M059J (cell line): ENCODE data around the gene ADGRV1. TPM values are rescaled to one million over a fixed set of nuclear protein-coding genes. Genes with fewer than 3 reads are reported as not detected.
"Not testable (repeated sequence)": the region's sequence is repeated elsewhere in the genome, so short reads cannot be mapped to it uniquely, and the experiment has no call there.

Source experiments
- DNase-seq: peaks from one replicate; pipeline ENCODE4 v3.0.0-alpha.2; 2012; ENCODE audit warnings: low read depth
- total RNA-seq: library from RNA; depleted of rRNA; stranded (reverse); fragments of >200 nt; shearing (Covaris generic); gene quantifications from 2 replicates; pipeline ENCODE4 v1.2.3, GENCODE V29; 2014

ADGRV1 gene
- total RNA-seq, 1 experiment from 2014 or later, result 0.47 TPM

DNA sequence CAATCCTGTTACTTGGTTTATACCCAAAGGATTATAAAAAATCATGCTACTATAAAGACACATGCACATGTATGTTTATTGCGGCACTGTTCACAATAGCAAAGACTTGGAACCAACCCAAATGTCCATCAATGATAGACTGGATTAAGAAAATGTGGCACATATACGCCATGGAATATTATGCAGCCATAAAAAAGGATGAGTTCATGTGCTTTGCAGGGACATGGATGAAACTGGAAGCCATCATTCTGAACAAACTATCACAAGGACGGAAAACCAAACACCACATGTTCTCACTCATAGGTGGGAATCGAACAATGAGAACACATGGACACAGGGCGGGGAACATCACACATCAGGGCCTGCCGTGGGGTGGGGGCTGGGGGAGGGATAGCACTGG lies 34.5 kb downstream of the ADGRV1 start:
- DNase-seq, result not testable (repeated sequence)

DNA sequence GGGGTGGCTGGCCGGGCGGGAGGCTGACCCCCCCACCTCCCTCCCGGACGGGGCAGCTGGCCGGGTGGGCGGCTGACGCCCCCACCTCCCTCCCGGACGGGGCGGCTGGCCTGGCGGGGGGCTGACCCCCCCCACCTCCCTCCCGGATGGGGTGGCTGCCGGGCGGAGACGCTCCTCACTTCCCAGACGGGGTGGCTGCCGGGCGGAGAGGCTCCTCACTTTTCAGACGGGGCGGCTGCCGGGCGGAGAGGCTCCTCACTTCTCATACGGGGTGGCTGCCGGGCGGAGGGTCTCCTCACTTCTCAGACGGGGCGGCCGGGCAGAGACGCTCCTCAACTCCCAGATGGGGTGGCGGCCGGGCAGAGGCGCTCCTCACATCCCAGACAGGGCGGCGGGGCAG lies 37.2 kb downstream of the ADGRV1 start:
- not testable (repeated sequence) for DNase-seq

DNA sequence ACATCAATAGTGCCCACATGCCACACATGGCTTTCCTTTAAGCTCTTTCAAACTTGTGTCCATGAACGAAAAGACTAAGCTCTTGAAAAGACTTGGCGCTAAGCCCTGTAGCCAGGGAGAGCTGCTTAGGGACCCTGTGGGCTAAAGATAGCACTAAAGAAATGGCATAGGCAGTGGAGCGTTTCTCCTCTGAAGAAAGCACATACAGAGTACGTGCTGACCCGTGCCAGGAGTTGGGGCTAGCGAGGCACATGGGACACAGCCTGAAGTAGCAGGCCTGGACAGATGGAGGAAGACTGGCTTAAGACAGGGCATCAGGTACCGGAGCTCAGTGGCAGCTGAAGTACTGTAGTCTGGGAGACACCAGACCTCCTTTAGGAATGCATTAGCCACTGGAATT lies 39.7 kb downstream of the ADGRV1 start:
- DNase-seq, result no peak

DNA sequence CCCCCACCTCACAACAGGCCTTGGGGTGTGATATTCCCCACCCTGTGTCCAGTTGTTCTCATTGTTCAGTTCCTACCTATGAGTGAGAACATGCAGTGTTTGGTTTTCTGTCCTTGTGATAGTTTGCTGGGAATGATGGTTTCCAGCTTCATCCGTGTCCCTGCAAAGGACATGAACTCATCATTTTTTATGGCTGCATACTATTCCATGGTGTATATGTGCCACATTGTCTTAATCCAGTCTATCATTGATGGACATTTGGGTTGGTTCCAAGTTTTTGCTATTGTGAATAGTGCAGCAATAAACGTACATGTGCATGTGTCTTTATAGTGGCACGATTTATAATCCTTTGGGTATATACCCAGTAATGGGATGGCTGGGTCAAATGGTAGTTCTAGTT lies 41.7 kb downstream of the ADGRV1 start:
- not testable (repeated sequence) for DNase-seq

DNA sequence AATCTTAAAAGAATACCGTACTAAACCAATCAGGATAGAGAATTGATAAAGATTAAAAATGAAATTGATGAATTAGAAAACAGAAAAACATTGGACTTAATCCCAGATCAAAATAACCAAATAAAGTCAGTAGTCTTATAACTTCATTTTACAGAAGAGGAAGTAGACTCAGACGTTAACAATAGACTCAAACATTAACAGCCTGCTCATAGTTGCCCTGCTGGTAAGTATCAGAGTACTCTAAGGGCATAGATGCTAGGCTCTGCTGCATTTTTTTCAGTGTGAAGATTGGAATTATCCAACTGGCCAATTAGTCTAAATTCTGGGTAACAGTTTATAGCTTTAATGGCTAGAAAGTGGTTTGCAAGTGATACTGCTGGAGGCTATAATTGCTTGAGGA lies 42.9 kb downstream of the ADGRV1 start:
- DNase-seq, result no peak

DNA sequence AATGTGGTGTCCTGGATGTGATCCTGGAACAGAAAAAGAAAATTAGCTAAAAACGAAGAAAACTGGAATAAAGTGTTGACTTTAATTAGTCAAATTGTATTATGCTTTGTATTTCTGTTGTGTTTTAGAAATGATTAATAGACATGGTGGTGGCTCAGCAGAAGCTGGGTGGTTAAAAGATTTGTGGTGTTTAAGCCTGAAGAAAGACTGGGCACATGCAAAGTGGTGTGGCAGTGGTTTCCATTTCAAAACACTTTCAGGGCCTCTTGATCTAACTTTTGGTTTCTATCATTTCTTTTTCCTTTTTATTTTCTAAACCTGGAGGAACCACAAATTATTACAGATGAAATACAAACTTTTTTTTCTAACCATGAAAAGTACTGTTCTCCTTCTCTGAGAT lies 44.1 kb downstream of the ADGRV1 start:
- no peak for DNase-seq

DNA sequence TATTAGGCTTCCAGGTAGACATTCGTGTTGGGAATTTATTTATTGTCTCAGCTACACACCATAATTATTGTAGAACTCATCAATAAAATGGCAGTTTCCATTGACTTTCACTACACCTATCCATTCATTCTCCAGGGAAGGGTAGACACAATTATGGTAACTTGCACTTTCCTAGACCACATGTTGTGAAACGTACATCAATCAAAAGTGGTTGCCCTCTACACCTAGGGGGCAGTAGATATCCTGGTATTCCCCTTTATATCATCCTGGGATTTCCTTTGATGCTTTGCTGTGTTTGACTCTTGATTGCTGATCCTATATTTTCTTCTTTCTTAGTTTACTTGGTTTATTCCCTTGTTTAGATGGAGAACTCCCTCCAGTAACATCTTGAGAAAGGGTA lies 47.9 kb downstream of the ADGRV1 start:
- no peak for DNase-seq

DNA sequence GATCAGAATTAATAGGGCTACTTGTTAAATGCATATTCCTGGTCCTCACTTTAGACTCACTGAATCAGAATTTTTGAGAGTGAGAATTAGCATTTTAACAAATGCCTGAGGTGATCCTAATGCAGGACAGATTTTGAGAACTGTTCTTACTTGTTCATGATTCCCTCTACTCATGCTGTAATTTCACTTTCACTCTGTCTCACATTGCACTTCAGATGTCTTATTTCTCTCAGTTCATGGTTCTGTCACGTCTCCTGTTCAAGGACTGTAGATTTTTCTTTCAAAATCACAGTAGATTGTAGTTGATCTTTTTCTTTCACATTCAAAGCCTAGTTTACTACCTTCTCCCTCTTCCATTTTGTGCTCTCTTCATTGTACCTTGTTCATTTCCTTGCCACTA lies 54.3 kb downstream of the ADGRV1 start:
- DNase-seq, result no peak

DNA sequence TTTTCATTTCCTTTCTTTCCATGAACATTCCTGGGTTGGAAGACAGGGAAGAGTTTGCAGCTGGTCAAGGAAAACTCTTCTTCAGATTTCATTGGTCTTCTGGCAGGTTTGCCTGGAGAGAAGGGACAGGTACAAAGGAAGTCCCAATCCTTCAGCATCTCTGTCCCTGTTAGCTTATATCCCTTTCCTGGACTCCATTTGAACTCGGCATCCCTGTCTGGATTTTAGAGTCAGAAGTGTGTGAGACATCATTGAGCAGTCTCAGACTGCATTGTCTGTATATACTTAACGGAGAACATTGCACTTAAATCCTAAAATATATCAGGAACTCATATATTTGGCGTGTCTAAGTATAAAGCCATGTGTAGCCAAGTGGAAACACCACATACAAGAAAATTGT lies 54.9 kb downstream of the ADGRV1 start:
- no peak for DNase-seq

DNA sequence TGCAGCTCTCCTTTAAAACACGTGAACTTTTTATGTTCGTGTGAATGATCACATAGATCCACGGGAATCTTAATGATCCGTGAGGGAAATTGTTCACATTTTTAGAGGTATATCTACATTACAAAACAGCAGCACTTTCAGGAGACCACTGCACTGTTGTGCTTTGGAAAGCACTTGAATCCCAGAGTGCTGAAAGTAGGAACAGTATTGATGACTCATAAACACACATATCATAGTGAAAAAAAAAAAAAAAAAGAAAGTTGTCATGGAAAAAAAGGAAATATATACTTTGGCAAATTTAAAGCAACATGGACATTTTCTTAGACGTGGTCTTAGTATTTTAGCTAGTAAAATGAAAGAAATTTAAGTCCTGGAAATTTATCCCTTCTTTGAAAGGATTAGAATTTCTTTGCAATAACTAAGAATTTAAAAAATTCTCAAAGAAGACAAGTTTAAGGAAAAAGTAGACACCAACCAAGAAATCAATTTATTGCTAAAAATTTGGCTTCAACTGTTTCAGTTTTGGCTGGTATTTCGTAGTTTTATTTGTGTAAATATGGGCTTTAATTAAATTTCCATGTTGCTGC lies 55.4 kb downstream of the ADGRV1 start:
- DNase-seq, result no peak

DNA sequence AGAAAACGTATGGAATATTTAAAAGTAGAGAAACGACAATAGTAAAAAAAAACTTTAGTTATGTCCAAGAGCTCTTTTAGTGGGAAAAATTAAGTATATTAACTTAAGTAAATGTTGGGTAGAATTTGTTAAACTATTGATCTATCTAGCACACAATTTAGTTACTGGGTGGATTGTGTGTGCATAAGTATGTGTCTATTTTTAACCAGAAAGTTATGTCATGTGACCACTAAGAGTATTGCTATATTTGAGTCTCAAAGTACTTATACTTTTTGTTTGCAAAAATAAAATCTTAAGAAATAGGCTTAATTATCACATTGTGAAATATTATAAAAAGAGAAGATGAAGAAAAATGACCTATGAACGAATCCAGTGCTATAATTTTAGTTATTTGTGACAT lies 56.8 kb downstream of the ADGRV1 start:
- DNase-seq, result no peak

DNA sequence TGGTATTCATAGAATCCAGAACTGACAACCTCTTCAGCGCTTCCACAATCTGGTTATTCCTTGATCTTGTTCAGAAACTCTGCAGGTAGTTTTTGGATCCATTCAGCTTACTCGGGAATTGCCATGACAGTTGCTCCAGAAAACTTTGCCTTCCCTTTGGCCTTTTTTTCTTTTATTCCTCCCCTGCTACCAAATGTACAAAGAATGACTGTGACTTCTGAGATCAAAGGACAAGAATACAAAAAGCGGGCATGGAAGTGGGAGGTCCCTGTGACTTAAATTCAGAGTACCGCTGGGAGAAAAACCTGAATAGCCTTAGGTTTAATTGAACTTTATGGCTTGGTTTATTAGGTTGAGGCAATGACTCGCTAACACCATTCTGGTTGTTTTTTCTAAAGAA lies 59.5 kb downstream of the ADGRV1 start:
- no peak for DNase-seq

DNA sequence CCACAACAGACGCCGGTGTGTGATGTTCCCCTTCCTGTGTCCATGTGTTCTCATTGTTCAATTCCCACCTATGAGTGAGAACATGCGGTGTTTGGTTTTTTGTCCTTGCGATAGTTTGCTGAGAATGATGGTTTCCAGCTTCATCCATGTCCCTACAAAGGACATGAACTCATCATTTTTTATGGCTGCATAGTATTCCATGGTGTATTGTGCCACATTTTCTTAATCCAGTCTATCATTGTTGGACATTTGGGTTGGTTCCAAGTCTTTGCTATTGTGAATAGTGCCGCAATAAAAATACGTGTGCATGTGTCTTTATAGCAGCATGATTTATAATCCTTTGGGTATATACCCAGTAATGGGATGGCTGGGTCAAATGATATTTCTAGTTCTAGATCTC lies 61.2 kb downstream of the ADGRV1 start:
- not testable (repeated sequence) for DNase-seq

DNA sequence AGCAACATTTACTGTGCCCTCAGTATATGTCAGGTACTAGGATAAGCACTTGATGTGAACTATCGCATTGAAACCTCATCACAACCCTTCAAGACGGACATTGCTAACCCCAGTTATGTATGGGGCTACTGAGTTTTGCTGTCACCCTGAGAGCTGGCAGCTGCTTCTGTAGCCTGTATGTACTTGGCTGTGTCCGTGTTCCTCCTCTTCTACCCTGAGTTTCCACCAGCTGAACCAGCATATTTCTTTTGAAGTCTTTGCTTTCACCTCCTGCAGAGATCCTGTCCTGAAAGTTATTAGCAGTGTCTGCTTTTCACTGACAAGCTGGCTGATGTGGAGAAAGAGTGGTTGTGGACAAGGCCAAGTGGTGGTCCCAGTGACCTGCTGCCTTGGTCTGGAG lies 63.3 kb downstream of the ADGRV1 start:
- no peak for DNase-seq

DNA sequence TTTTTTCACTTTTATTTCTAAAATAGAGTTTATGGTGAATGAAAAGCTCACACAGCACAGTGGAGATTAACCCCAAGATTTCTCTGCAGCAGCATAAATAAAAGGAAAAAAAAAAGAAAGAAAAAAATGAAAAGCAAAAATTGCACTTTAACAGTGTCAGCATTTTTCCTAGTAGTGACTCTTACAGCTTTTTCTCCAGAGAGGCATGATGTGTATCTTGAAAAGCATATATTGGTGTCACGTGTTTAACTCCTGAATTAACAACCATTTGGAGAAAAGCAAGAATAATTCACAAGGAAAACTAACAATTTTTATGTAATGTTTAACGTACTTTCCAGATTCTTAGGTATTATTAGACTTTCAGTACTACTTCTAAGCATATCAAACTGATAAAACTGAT lies 67.9 kb downstream of the ADGRV1 start:
- DNase-seq, result no peak

DNA sequence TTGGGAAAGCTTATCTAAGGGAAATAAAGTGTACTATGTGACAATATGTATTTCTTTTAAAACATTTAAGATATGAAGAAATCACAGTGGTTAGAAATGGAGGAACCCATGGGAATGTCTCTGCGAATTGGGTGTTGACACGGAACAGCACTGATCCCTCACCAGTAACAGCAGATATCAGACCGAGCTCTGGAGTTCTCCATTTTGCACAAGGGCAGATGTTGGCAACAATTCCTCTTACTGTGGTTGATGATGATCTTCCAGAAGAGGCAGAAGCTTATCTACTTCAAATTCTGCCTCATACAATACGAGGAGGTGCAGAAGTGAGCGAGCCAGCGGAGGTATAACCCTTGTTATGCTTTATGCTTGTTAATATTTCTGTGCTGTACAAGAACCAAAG lies 69.9 kb downstream of the ADGRV1 start:
- no peak for DNase-seq

DNA sequence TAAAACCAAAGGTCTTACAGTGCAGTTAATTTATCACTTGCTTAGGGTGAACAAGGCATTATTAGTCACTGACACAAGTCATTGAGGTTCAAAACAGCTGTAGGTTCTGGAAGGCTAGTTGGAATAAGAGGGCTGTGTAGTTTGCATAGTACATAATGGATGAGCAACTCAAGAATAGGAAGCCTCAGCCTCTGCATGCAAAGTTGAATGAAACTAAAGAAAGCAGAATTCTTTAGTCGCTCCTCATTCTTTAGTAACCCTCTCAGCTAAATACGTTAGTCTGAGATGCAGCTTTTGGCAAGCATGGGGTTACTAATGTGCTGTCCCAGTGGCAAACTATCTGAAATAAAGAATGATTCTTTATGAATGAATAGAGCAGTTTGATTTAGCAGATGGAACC lies 74.2 kb downstream of the ADGRV1 start:
- DNase-seq, result no peak

DNA sequence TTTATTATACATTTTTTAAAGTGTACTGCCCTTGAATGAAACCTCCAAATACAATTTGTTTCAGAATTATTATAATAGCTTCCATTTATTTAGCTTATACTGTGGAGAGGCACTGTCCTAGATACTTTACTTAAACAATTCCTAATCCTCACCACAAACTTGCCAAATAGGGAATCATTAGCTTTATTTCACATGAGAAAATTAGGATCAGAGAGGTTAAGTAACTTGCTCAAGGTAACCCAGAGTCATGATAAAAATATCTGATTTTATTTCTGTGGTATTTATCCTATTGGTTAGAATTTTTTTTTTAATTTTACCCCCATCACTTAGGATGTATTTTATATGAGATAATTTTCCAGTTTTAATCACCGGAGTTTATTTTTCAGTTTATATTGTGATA lies 78.4 kb downstream of the ADGRV1 start:
- DNase-seq, result no peak

DNA sequence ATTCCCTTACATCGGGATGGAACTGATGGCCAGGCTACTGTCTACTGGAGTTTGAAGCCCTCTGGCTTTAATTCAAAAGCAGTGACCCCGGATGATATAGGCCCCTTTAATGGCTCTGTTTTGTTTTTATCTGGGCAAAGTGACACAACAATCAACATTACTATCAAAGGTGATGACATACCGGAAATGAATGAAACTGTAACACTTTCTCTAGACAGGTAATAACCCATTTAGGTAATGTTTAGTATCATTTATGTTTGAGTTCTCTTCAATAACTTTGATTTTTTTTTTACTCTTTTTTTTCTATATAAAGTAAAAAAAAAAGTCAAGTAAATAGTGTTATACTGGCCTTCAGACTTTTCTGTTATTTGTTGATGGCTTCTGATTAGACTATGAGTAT lies 79.1 kb downstream of the ADGRV1 start:
- DNase-seq, result no peak

DNA sequence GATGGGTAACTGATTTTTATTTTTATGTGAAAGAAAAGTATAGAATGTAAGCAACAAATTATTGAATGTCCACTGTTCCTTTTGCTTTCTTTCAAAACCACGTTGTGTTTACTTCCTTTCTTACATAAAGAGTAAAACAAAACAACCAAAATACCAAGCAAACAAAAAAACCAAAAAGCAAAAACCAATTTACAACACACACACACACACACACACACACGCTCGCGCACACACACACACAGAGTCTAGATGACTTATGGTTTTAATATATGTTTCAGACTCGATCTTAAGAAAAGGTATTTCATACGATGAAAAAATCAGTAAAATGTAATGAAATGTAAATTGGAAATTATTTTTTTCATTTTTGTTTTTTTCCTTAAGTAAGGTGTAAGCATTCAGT lies 80.3 kb downstream of the ADGRV1 start:
- no peak for DNase-seq

DNA sequence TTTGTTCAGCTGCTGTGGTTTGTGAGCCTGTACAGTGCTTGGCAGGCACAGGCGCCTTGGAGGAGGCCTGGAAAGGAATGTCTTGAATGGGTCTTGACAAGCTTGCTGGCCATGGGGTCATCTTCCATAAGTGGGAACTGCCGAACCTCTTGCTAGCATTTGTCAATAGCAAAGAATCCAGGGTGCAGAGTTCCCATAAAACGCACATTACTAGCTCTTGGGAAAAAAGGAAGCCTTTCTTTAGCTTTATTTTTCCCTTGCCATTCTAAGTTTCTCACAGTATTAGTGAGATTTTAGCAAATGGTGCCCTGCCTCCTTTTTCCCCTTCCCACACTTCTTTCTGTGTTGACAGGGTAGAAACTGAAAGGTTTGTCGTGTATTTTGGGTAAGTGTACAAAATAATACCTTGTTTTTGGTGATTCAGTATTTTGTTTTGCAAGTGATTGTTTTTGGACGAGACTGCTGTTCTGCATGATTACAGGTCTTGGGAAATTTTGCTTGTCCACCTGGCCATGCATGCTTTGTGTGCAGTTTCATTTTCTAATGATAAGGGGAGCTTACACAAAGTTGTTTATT lies 82.0 kb downstream of the ADGRV1 start:
- DNase-seq, result no peak

DNA sequence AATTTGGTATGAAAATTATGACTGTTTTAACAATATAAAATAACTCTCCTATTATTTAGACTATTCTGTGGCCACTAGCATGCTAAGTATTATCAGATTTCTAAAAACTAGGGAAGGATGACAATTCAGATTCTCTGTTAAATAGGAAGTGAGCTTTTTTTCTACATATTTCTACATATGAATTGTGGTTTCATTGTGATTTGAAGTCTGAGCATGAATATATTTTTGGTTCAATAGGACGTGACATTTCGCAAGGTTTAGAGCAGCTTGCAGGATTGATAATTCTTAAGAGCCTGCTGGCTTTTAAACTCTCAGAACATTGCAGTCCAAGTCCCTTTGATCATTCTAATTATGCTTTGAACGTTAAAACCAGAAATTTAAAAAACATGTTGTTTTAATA lies 82.9 kb downstream of the ADGRV1 start:
- no peak for DNase-seq

DNA sequence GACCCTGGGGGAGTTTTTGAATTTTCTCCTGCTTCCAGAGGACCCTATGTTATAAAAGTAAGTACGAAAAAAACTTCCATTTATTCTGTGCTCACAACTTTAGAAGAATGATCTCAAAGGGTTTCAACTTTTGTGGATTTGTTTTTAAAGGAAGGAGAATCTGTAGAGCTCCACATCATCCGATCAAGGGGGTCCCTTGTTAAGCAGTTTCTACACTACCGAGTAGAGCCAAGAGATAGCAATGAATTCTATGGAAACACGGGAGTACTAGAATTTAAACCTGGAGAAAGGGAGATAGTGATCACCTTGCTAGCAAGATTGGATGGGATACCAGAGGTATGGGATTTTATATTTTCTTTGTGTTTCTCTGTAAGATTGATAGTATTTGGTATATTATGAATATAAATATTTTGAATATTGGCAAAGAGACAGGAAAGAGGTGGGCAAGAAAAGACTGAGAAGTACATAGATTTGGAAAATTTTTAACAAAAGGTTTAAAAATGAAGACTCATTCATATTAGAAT lies 84.2 kb downstream of the ADGRV1 start:
- no peak for DNase-seq

DNA sequence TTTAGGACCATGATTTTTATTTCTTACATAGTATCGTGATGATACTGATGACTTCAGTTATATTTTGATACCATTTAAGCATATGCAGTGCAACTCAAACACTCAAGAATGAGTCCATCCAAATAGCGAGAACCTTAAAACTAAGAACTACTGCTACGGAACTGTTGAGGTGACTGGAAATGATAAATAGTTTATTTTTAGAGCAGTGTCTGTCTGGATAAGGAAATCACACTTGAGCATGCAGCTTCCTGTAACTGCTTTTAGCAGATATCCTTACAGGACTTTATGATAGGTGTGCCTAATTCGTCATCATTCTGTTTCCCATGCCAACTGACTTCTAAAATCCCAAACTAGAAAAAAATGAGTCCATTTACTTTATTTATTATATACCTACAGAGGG lies 85.5 kb downstream of the ADGRV1 start:
- DNase-seq, result no peak
